Measurements from ENCODE around the gene ZFP69.

DNA sequence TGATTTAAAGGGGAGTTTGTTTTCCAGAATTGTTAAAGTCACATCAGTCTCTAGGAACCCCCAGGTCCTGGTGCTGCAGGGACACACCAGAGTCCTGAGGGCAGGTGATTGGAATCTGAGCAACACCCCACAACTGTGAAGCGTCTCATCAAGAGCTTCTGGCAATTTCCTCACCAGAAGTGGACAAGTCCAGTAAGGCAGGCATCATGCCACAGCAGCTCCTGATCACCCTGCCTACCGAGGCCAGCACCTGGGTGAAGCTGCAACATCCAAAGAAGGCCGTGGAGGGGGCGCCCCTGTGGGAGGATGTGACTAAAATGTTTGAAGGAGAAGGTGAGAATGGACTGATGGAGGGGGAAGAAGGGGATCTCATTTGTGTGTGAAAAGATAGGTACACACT is 2.1 kb downstream of the ZFP69 start:
- TF ChIP-seq, protein P1, sequence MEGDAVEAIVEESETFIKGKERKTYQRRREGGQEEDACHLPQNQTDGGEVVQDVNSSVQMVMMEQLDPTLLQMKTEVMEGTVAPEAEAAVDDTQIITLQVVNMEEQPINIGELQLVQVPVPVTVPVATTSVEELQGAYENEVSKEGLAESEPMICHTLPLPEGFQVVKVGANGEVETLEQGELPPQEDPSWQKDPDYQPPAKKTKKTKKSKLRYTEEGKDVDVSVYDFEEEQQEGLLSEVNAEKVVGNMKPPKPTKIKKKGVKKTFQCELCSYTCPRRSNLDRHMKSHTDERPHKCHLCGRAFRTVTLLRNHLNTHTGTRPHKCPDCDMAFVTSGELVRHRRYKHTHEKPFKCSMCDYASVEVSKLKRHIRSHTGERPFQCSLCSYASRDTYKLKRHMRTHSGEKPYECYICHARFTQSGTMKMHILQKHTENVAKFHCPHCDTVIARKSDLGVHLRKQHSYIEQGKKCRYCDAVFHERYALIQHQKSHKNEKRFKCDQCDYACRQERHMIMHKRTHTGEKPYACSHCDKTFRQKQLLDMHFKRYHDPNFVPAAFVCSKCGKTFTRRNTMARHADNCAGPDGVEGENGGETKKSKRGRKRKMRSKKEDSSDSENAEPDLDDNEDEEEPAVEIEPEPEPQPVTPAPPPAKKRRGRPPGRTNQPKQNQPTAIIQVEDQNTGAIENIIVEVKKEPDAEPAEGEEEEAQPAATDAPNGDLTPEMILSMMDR (IDR thresholded peaks at IDR 0.05; ENCODE audit: low read depth, low read length, missing input control), result no peak
- TF ChIP-seq, protein P2, sequence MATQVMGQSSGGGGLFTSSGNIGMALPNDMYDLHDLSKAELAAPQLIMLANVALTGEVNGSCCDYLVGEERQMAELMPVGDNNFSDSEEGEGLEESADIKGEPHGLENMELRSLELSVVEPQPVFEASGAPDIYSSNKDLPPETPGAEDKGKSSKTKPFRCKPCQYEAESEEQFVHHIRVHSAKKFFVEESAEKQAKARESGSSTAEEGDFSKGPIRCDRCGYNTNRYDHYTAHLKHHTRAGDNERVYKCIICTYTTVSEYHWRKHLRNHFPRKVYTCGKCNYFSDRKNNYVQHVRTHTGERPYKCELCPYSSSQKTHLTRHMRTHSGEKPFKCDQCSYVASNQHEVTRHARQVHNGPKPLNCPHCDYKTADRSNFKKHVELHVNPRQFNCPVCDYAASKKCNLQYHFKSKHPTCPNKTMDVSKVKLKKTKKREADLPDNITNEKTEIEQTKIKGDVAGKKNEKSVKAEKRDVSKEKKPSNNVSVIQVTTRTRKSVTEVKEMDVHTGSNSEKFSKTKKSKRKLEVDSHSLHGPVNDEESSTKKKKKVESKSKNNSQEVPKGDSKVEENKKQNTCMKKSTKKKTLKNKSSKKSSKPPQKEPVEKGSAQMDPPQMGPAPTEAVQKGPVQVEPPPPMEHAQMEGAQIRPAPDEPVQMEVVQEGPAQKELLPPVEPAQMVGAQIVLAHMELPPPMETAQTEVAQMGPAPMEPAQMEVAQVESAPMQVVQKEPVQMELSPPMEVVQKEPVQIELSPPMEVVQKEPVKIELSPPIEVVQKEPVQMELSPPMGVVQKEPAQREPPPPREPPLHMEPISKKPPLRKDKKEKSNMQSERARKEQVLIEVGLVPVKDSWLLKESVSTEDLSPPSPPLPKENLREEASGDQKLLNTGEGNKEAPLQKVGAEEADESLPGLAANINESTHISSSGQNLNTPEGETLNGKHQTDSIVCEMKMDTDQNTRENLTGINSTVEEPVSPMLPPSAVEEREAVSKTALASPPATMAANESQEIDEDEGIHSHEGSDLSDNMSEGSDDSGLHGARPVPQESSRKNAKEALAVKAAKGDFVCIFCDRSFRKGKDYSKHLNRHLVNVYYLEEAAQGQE (IDR thresholded peaks at IDR 0.05), result no peak
- TF ChIP-seq YY1 (IDR thresholded peaks at IDR 0.05), result no peak
- TF ChIP-seq SP1 (IDR thresholded peaks at IDR 0.05), result no peak
- TF ChIP-seq RAD21 (IDR thresholded peaks at IDR 0.05), result no peak

All from liver (tissue), 3 donors.